Endothelial cell of umbilical vein (primary cell): ENCODE results near the gene MMP28.

Experiments used
- EZH2 ChIP-seq: IDR thresholded peaks from 2 replicates; pipeline ENCODE4 v1.6.1; 2012; ENCODE audit warnings: borderline replicate concordance, low read depth, mild to moderate bottlenecking, moderate library complexity, low read length, inconsistent platforms; ENCODE audit not compliant: severe bottlenecking
- FOS ChIP-seq: IDR thresholded peaks from 2 replicates; pipeline ENCODE4 v1.6.1; 2011; ENCODE audit warnings: mild to moderate bottlenecking, low read length, moderate library complexity, borderline replicate concordance; ENCODE audit not compliant: insufficient read depth
- MYC ChIP-seq: IDR thresholded peaks from one replicate; pipeline ENCODE4 v1.6.1; 2011; ENCODE audit warnings: mild to moderate bottlenecking, low read depth, low read length
- POLR2A ChIP-seq: IDR thresholded peaks from 2 replicates; pipeline ENCODE4 v1.6.1; 2012; ENCODE audit warnings: low read depth, mild to moderate bottlenecking, control low read depth, low read length
- POLR2AphosphoS5 ChIP-seq: IDR thresholded peaks from 2 replicates; pipeline ENCODE4 v1.6.1; 2012; ENCODE audit warnings: low read depth, mild to moderate bottlenecking, control low read depth, low read length, moderate library complexity; ENCODE audit not compliant: insufficient read depth
- TF ChIP-seq, protein P1 (sequence below), 2 donors: IDR thresholded peaks; 1 replicate in 1 of 2; 2 replicates in 1 of 2; pipeline ENCODE4 v1.5.1; 2011; ENCODE audit warnings: low read length in 2 of 2, mild to moderate bottlenecking in 2 of 2, moderate library complexity in 2 of 2, control low read depth in 1 of 2, inconsistent platforms in 1 of 2, low read depth in 1 of 2; ENCODE audit not compliant: insufficient read depth in 1 of 2; ENCODE audit errors: extremely low read depth in 1 of 2
- TF ChIP-seq, protein P2 (sequence below): IDR thresholded peaks from 2 replicates; pipeline ENCODE4 v1.6.1; 2011; ENCODE audit not compliant: insufficient read depth, insufficient read length

DNA sequence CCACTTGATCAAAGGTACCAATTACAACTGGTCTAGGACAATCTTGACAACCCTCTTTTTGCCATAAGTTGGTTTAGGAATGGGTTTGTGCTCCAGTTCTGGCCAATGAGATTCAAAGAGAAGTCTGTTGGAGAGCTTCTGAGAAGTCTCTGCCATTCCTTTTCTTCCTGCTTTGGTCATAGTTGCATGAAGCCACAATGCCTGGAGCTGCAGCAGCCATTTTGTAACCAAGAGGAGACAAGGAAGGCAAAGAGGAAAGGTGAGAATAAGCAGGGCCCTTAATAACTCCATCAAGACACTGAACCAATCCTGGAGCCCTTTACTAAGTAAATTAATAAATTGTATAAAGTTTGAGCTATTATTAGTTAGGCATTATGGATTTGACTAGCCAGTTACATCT is 38.2 kb downstream of the MMP28 start:
- TF ChIP-seq, protein P1, sequence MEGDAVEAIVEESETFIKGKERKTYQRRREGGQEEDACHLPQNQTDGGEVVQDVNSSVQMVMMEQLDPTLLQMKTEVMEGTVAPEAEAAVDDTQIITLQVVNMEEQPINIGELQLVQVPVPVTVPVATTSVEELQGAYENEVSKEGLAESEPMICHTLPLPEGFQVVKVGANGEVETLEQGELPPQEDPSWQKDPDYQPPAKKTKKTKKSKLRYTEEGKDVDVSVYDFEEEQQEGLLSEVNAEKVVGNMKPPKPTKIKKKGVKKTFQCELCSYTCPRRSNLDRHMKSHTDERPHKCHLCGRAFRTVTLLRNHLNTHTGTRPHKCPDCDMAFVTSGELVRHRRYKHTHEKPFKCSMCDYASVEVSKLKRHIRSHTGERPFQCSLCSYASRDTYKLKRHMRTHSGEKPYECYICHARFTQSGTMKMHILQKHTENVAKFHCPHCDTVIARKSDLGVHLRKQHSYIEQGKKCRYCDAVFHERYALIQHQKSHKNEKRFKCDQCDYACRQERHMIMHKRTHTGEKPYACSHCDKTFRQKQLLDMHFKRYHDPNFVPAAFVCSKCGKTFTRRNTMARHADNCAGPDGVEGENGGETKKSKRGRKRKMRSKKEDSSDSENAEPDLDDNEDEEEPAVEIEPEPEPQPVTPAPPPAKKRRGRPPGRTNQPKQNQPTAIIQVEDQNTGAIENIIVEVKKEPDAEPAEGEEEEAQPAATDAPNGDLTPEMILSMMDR (IDR thresholded peaks at IDR 0.05; ENCODE audit: extremely low read depth in 1 of 2, insufficient read depth in 1 of 2, low read depth in 1 of 2, low read length in 2 of 2) = no peak
- TF ChIP-seq FOS (no peak), POLR2A (no peak), MYC (no peak), EZH2 (no peak), POLR2AphosphoS5 (no peak)
- TF ChIP-seq, protein P2, sequence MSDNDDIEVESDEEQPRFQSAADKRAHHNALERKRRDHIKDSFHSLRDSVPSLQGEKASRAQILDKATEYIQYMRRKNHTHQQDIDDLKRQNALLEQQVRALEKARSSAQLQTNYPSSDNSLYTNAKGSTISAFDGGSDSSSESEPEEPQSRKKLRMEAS = no peak
